Activated CD4-positive, CD25-positive, alpha-beta regulatory T cell treated with anti-CD3 and anti-CD28 coated beads, Interleukin-2, amount 50 U/mL, for 72 hours (primary cell): ENCODE measurements around the gene PRR29.
"Not testable (repeated sequence)": the region's sequence is repeated elsewhere in the genome, so short reads cannot be mapped to it uniquely, and the experiment has no call there.

ENCODE experiments used
- DNase-seq: peaks from one replicate; pipeline ENCODE4 v3.0.0; 2021

Gene PRR29

DNA sequence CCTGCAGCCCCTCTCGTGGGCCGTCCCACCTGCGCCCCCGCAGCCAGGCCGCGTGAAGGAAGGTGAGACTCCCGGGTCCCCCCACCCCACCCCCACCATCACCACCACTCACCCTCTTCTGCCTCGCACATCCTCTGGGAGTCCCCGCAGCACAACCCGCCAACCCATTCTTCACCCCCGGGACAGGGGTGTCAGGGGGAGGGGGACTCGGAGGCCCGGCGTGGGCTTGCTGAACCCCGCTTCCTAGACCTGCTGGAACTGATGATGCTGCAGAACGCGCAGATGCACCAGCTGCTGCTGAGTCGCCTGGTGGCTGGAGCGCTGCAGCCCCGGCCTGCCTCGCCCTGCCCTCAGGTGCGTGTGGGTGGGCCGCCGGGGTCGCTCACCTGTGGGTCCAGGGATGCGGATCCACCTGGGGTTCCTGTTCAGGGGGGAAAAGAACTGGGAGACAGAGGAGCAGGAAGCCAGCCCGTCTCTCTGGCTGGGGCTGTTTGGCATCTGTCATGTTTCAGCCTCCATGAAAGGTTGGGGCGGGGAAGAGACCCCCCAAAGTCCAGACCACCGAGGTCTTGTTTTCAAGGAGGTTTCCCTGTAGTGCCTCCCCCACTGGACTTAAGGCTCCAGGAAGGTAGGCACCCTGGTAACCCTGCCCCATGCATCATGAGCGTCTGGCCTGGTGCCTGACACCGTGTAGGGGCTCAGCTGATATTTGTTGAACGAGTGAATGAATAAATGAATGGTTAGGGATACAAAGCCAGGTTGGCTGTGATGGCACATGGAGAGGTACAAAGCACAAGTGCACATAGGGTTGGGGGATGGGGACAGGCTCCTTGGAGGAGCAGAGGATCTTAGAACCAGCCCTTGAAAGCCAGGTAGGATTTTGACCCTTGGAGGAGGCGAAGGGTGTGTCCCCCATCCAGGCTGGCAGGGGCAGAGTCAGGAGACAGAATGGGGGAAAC, 849 bp downstream of the PRR29 start:
- peak; percentile 33 for DNase-seq

DNA sequence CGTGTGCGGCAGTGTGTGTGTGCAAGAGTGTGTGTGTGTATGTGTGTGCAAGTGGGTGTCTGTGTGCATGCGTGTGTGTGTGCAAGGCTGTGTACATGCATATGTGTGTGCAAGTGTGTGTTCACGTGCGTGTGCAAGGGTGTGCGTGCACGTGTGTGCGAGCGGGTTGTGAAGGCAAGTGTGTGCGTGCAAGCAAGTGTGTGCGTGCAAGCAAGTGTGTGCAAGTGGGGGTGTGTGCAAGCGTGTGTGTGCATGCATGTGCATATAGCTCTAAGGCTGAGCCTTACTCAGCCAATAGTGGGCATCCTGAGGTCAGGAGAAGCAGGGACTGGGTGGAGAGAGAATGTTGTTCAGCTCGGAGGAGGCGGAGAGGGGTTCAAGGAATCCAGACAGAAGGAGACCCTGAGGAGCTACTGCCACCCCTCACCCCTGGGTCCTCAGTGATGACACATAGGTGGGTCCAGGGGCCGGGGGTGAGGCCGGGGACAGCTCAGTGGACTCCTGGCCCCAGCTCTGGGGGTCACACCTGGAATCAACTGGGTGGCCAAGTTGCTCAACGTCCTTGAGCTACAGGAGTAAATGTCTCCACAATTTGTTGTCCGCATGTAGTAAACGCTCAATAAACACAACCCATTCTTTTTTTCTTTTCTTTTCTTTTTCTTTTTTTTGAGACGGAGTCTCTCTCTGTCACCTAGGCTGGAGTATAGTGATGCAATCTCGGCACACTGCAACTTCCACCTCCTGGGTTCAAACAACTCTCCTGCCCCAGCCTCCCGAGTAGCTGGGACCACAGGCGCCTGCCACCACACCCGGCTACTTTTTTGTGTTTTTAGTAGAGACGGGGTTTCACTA, 1.8 kb downstream of the PRR29 start:
- DNase-seq, result peak; percentile 28

DNA sequence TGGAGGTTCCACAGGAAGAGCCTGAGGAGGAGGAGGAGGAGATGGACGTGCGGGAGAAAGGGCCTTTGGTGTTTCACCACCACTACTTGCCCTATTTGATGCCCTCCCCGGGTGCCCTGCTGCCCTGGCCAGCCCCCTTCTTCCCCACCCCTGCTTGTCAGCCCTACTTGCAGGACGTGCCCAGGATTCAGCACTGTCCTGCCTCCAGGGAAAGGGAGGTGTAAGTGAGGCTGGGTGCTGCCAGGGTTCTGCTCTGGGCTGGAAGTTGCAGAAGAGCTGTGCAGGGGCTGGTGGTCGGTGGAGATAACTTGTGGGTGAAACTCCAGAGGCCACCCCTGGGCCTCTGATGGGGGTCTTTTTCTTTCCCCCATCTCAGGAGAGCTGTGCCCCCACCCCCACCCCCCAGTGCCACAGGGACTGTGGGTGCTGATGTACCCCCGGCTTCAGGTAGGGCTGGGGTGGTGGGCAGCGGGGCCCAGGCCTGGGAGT, 3.0 kb downstream of the PRR29 start:
- DNase-seq, result peak; percentile 27

DNA sequence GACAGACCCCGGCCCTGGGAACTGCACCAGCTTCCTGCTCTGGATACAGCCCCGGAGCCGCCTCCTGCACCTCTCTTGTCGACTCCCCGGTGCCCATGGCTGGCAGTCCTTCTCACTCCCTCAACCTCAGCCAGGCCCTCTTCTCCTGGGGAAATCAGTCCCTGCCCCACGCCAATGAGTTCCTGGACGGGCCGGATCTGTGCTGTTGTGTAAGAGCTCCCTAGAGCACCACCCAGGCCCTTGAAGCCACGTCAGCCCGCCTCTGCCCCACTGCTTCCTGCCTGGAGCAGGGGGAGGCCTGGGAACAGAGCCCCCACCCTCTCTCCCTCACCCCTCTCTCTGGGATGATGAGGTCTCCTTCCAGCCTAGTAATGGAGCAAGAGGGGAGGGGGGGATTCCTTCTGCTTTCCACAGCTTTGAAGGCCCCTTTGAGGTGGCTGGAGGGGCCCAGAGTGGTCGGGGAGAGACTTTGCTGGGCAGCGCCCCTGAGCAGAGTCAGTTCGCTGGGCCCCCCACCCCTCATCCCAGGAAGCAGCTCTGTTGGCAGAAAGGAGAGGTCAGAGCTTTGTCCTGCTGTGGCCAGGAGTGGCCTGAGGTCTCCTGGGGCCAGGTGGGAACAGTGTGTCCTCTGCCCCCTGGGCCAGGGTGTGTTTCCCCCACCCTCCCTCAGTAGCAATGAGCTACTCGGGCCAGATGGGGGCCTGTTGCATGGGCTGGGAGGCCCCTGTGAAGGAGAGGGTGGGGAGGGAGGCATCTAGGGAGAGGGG, 3.8 kb downstream of the PRR29 start:
- DNase-seq, result peak; percentile 29

DNA sequence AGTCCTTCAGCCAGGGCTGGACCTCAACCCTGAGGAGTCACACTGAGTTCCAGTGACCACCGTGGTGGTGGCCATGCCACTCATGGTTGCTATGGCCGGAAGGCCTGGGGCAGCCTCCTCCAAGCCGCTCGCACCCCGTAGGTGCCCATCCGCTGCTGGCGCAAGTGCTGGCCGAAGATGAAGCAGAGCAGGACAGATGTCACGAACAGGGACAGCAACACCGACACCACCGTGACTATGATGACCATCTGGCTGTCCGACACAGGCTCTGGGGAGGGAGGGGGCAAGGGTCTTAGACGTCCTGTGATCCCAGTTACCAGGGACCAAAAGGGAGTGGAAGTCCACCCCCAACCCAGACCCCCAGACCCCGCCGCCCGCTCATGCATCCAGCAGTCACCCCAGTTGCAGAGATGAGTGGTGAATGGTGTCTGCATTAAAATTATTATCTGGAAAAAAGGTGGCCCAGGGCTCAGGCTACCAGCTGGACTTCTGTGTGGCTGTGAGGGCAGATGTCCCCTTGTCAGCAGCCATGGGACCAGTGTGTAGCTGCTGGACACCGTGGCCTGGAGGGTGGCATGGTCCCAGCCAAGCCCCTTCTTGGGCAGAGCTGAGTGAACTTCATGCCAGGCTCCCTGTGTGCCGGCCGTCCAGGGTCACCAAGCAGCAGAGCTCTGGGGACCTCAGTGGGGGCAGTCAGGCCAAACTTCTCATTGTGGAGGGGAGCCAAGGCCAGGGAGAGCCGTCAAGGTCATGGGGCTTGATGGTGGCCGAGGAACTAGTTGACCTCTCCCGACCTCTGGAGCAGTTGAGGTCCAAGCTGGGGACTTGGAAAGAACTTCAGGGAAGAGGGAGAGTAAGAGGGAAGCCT, 4.7 kb downstream of the PRR29 start:
- peak; percentile 27 for DNase-seq

DNA sequence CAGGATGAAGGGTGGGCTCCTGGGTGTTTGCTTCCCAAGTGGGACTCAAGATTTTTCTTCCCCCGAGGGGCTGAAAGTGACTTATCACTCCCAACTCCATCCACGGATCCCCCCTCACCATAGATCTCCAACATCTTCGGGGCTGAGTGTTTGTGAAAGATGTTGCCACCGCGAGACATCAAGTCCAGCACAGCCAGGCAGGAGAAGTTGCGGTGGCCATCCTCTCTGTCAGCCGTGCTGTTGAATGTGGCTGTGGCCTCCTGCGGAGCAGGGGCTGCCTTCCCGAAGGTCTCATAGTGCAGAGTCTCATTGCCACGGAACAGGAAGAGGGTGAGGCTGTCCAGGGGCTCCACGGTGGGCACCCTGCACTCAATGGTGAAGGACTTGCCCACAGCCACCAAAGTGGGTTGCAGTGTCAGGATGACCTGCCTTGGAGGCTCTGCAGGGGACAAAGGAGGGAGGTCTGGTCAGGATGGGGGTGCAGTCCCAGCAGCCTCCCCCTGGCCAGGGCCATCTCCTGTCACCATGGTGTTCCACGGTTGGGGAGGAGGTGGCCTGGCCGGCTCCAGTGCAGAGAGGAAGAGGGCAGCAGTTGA, 5.5 kb downstream of the PRR29 start:
- peak; percentile 26 for DNase-seq

DNA sequence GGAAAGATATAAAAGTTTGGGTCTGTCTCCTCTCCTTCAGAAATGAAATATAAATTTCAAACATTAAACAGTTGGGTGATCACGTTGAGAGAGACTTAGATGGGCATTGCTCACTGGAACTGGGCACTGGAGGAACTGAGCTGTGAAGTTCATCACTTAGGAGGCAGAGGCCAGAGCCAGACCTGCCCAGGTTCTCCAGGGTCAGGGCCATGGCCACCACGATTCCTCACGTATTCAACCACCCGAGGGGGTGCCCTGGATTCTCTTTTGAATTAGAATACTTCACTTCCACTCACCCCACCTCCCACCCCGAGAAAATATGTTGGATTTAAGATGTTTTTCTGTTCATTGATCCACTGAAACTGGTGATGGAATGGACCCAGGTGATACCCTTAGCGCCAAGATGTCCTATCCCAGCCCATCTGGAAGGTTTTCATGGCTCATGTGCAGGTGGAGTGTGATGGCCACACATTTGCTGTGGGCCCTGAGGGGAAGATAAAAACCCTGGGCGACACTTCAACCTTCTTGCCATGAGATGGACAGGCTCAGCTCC, 6.1 kb downstream of the PRR29 start:
- no peak for DNase-seq

DNA sequence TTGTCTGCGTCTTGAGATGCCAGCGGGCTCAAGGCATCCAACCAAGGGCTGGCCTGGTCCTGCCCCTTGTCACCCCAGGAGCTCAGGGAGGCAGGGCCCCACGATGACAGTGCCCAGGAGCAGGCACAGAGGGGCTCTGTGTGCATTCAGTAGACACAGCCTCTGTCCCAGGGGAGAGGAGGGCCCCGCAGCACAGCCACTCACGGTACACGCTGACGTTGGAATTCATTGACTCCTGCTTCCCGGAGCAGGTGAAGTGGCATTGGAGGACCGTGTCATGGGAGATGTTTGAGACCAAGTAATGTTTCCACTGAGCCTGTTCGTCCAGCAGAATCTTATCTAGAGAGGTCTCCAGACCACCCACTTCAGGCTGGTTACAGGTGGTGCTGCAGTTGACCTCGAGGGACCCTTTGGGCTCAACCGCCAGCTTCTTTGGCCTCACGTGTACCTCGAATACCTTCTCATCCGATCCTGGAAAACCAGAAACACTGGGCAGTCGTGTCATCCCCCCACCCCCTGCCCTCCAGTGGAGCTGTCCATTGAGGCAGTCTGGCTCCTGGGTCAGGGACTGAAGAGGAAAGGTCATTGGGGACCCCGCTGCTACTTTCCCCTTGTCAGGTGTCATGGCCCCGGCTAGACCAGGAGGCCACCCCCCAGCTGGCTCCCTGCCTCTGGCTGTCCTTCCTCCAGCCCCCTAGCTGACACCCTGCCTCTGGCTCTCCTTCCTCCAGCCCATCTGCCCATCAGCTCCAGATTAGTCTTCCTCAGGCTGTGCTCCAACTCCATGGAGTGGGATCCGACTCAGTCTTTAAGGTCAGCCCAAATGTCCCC, 7.0 kb downstream of the PRR29 start:
- peak; percentile 23 for DNase-seq

DNA sequence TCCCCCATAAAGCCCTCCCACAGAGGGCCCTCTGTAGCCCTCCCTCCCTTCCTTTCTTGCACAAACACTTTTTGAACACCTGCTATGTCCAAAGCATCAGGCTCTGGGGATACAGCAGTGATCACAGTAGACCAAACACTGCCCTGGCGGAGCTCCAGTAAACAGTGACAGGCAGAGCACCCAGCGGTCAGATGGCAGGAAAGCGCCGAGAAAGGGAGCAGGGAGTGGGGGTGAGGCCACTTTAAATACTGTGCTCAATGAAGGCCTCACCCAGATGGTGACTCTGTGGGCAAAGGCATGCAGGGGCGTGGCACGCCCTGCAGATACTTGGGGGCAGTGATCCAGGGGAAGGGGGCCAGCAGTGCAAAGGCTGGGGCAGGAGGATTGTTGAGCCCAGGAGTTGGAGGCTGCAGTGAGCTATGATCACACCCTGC, 7.6 kb downstream of the PRR29 start:
- no peak for DNase-seq

DNA sequence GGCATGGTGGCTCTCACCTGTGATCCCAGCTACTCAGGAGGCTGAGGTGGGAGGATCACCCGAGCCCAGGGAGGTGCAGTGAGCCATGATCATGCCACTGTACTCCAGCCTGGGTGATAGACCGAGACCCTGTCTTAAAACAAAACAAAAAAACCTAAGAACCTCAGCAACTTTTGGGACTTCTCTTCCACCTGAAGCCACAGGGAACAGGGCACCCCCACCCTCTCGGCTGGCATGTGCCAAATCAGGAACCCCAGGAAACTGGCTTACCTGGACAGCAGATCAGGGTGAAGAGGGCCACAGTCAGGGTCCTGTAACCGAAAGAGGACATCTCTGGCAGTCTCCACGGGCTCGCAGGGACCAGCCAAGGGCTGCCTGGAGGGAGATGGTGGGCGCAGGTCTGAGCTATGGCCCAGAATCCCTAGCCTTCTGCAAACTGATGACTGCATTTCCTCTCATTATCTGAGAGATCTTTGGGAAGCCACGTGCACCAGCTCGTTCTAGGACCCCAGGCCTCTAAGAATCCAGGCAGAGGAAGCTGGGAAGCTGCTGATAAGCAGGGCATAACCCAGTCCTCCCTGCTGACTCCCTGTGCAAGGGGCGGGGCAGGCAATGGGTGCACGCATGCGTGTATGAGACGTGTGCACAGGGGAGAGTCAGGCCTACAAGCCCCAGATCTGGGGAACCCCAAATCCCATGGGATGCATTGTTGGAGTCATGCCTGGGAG, 8.4 kb downstream of the PRR29 start:
- DNase-seq, result peak; percentile 14

DNA sequence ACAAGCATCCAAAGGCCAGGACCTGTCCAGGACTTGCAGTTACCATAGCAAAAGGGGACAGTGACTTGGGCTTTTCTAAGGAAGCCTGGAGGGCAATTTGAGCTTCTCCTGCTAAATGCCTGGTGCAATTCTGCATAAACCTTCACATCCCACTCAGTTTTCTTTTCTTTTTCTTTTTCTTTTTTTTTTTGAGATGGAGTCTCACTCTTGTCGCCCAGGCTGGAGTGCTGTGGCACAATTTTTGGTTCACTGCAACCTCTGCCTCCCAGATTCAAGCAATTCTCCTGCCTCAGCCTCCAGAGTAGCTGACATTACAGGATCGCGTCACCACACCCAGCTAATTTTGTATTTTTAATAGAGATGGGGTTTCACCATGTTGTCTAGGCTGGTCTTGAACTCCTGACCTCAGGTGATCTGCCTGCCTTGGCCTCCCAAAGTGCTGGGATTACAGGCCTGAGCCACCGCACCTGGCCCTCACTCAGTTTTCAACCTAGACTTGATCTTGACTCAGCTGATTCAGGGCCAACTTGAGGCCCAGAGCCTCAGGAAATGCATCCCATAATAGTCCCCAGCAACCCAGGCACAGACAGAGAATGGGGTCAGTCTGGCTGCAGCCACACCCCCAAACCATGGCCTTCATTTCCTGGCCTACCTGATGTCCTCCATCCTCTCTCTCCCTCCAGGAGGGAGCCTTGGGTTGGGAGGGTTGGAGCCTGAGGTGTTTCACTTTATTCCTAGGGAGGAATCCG, 9.1 kb downstream of the PRR29 start:
- DNase-seq, result not testable (repeated sequence)

DNA sequence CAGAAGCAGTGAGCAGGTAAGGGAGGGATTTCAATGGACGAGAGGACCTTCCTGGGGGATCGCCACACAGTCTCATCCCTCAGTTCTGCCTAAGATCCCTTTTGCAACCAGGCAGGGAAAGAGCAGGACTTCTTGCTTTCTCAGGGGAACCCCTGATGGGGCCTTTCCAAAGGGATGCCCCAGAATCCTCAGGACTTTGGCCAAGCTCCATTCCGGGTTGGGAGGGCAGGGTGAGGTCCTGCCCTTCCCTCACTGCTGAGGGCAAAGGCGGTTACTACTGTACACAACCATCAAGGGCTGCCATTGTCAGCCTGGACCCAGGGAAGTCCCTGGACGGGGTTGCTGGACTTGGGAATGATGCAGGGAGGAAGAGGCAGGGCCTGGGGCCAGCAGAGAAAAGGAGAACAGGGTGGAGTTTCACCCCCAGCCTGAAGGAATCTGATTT, 9.7 kb downstream of the PRR29 start:
- peak; percentile 17 for DNase-seq

DNA sequence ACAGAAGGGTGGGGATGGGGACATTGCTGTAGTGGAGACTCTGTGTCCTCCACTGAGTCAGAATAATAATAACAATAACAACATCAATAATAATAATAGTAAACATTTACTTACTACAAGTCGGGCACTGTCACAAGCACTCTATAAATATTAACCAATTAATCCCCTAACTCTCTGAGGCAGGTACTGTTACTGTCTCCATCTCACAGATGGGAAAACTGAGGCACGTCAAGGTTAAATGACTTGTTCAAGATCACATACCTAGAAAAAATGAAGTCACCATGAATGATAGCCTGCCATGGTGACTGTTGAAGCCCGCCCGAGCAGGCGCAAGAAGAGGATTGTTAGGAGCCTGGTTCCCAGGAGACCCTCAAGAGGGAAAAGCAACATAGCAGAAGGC, 10.2 kb downstream of the PRR29 start:
- peak; percentile 6 for DNase-seq

DNA sequence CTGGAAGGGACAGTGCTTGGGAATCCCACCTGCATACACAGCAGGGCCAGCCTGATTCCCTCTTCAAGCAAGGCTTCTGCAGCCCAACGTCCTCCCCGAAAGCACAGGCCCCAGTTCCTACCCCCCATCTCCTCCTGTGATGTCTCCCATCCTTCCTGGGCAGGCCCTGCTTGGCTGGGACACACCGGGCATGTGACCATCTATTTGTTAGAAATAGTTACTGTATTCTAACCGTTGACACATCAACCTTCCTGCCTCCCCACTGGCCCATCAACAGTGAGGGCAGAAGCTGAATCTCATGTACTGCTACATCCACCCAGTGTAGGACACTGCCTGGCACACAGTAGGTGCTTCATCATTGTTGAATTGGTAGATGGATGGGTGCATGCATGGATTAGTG, 10.7 kb downstream of the PRR29 start:
- DNase-seq, result no peak

DNA sequence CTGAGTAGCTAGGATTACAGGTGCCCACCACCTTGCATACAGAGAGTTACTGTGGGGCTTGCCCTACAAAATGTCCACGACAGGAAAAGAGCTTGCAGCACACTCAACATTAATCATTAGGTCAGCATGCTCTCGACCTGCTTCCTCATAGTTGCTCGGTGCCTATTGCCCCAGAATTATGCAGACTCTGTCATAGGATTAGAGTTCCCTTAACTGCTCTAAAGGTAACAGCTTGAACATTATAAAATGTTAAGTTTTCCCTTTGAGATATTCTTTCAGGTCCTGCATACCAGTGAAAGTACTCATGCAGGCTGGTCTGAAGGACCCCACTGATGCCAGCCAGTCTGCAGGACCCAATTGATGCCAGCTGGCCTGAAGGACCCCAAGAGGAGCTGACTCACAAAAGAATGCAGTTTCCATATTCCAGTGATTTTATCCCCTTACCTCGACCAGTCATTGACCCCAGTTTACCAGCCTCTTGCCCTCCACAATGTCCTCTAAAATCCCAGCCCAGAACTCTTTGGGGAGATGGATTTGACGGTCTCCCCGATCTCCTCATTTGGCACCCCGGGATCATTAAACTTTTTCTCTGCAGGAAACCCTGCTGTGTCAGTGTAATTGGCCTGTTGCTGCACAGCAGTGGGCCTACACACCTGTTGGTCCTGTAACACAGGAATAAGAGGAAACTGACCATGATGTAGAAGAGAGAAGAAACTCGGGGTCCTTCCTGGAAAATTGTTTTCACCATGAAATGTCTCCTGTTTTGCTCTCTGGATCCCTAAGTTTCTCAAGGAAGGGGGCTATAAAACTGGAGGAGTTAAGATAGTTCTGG, 11.6 kb downstream of the PRR29 start:
- DNase-seq, result peak; percentile 20

DNA sequence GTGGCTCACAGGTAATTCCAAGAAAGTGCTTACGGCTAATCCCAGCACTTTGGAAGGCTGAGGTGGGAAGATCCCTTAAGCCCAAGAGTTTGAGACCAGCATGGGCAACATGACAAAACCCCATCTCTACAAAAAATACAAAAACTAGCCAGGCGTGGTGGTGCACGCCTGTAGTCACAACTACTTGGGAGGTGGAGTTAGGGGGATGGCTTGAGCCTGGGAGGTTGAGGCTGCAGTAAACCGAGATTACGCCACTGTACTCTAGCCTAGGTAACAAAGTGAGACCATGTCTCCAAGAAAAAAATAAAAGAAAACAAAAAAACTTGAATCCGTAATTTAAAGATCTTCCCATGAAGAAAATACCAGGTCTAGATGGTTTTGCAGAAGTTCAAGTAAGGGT, 17.3 kb downstream of the PRR29 start:
- DNase-seq, result no peak

DNA sequence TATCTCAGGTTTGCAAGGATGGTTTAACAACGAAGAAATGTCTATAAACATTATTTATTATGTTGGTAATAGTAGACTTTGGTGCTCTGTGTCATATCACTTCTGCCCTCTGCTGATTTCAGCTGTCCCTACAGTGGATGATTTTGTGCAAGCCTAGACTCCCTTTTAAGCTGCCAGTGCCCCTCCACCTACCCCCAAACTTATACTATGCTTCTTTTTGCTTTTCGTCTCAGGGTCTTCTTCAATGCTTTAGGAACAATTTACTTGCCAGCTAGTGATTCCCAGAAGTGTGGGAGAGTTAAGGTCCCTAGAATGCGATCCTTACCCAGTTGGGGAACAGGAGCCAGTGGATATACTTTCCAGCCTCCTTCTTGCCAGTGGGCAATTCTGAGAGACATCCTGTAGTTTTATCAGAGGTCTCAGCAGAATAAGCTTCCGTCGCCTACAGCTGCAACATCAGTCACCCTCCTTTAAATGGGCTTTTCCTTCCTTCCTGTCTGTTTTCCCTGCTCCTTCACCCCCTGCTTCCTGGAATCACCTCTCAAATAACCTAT, 18.2 kb downstream of the PRR29 start:
- no peak for DNase-seq
